Heart right ventricle (tissue), 16 donors: ENCODE measurements around the gene CCDC116. TPM values are rescaled to one million over a fixed set of nuclear protein-coding genes. Genes with fewer than 3 reads are reported as not detected.
"Not testable (repeated sequence)": the region's sequence is repeated elsewhere in the genome, so short reads cannot be mapped to it uniquely, and the experiment has no call there.

Experiments
- ATAC-seq, 8 donors: fragments of 200-7000 bp; cut with Tn5 transposase; one replicate each; pipeline ENCODE4 v1.9.1; 2020; ENCODE audit warnings: mild to moderate bottlenecking in 8 of 8, moderate library complexity in 8 of 8, moderate number of reproducible peaks in 1 of 8
- DNase-seq, 2 donors: peaks; one replicate each; pipeline ENCODE4 v3.0.0-alpha.2; 2020
- H3K27ac ChIP-seq, 10 donors: fragments of 200-600 bp; sonication (generic) in 2 of 10; one replicate each; pipeline versions ENCODE4 v1.5.0 to v1.8.0; 2020 to 2022; ENCODE audit warnings: mild to moderate bottlenecking in 3 of 10
- H3K27me3 ChIP-seq, 7 donors: fragments of 200-600 bp; one replicate each; pipeline ENCODE4 v1.8.0; 2021 to 2022; ENCODE audit warnings: mild to moderate bottlenecking in 2 of 7
- H3K36me3 ChIP-seq, 9 donors: fragments of 200-600 bp; sonication (generic) in 1 of 9; one replicate each; pipeline versions ENCODE4 v1.5.0 to v1.8.0; 2020 to 2022; ENCODE audit warnings: mild to moderate bottlenecking in 2 of 9
- H3K4me1 ChIP-seq, 9 donors: fragments of 200-600 bp; sonication (generic) in 1 of 9; one replicate each; pipeline versions ENCODE4 v1.5.0 to v1.8.0; 2020 to 2022; ENCODE audit warnings: mild to moderate bottlenecking in 4 of 9
- H3K4me3 ChIP-seq, 10 donors: fragments of 200-600 bp; sonication (generic) in 2 of 10; one replicate each; pipeline versions ENCODE4 v1.5.0 to v1.8.0; 2020 to 2022; ENCODE audit warnings: mild to moderate bottlenecking in 7 of 10, moderate library complexity in 2 of 10
- H3K9me3 ChIP-seq, 11 donors: fragments of 200-600 bp in 10 of 11; sonication (generic) in 2 of 11; one replicate each; pipeline versions ENCODE4 v1.5.0 to v1.8.0; 2013 to 2022; ENCODE audit warnings: mild to moderate bottlenecking in 2 of 11, control low read depth in 1 of 11, moderate library complexity in 1 of 11
- WGBS, 2 donors: extraction: QIAGEN DNeasy Blood & Tissue Kit; methylation state at CpG; one replicate each; pipeline ENCODE4 v1.1.7; 2013; ENCODE audit warnings: inconsistent platforms in 1 of 2; 5-methylcytosine and 5-hydroxymethylcytosine counted together
- intact Hi-C, 10 donors: fragments of 100-400 bp; cut with DNase I; formaldehyde crosslinking; loops; one replicate each; pipeline versions ENCODE4 v1.11.1 to v1.14.2; 2022
- polyA plus RNA-seq, 2 donors: library from polyadenylated mRNA; stranded (reverse); fragments of 200-250 nt; gene quantifications; one replicate each; pipeline ENCODE4 v1.2.3, GENCODE V29; 2013
- total RNA-seq, 10 donors: library from RNA; stranded (reverse); fragmentation: NEBNext Ultra II Directional in 3 of 10; extraction: Animal tissue kit (Norgen Biotek cat#: 25700) in 3 of 10; gene quantifications; one replicate each; pipeline versions ENCODE4 v1.2.1 to v1.2.4, GENCODE V29; 2021 to 2023
- TF ChIP-seq, protein P1 (sequence below), 9 donors: fragments of 200-600 bp; sonication (generic) in 2 of 9; IDR thresholded peaks; one replicate each; pipeline versions ENCODE4 v1.5.0 to v1.8.0; 2021 to 2022; ENCODE audit warnings: antibody characterized with exemption in 9 of 9, mild to moderate bottlenecking in 5 of 9, moderate library complexity in 1 of 9
- donor health status: Arrhythmogenic right ventricular cardiomyopathy.
- donor health status: ischemic (EF 13 %, LVEDD 7.1; RV severe dilation, severe dysfunction).
- donor health status: healthy with polysubstance abuse.
- donor health status: DM: no; HTN: yes; CAD: no.
- donor health status: DM: no; HTN: no; CAD: no.
- donor health status: ischemic (EF 25% LVEDD 6.9; RV normal size, moderate dysfunction).
- donor health status: ischemic (EF 25% LVEDD 5.7; RV mildly dilated, moderate dysfunction).
- donor health status: healthy.
- donor health status: DM: yes; HTN: yes; CAD: no.
- donor health status: Ischemic cardiomyopathy.
- donor health status: ischemic (EF 35%, LVEDD 5.7; RV mildly dilated, moderate dysfunction).
- donor health status: nonischemic (EF 11% LVEDD 7.7; RV severe dilation, severe dysfunction).
- donor health status: DM: yes; HTN: yes; CAD: no.
- donor health status: PGD.
- donor health status: ischemic (EF 29% LVEDD 5.4; RV normal size, mild dysfunction).
- donor health status: nonischemic (EF 23%, LVEDD 6.1; RV moderate dilation, normal function).

The CCDC116 gene
- total and polyA plus RNA-seq, 12 donors = 0.11 to 1.2 (median 0.28) TPM; not detected in 4

- no peaks in the 10 kb centered on the region for H3K27me3 ChIP-seq
- H3K27ac ChIP-seq = no peak overlapping the region
- peaks cover 0 to 25% (median 3%) of the 10 kb centered on the region in 9 donors for H3K4me1 ChIP-seq
- H3K9me3 ChIP-seq = no peaks in the 10 kb centered on the region
- H3K4me3 ChIP-seq = no peak overlapping the region
- intact Hi-C loops = loop anchor here in 1 of 10 donors (5.0 kb wide), 1 partner anchor 36 kb away; no protein-coding TSS in a partner anchor
- ATAC-seq (no peak), DNase-seq (no peak)
- TF ChIP-seq, protein P1, sequence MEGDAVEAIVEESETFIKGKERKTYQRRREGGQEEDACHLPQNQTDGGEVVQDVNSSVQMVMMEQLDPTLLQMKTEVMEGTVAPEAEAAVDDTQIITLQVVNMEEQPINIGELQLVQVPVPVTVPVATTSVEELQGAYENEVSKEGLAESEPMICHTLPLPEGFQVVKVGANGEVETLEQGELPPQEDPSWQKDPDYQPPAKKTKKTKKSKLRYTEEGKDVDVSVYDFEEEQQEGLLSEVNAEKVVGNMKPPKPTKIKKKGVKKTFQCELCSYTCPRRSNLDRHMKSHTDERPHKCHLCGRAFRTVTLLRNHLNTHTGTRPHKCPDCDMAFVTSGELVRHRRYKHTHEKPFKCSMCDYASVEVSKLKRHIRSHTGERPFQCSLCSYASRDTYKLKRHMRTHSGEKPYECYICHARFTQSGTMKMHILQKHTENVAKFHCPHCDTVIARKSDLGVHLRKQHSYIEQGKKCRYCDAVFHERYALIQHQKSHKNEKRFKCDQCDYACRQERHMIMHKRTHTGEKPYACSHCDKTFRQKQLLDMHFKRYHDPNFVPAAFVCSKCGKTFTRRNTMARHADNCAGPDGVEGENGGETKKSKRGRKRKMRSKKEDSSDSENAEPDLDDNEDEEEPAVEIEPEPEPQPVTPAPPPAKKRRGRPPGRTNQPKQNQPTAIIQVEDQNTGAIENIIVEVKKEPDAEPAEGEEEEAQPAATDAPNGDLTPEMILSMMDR (IDR thresholded peaks at IDR 0.05) = no peak
- 82 to 90% methylated on average over 7 of the region's 7 CpGs for WGBS, 2 donors
- H3K36me3 ChIP-seq = peaks cover 0 to 78% (median 15%) of the 10 kb centered on the region in 9 donors
These were observed 19.7 kb upstream of the CCDC116 start for GRCh38 chr22:21612858-21613257.

- DNase-seq (no peak), ATAC-seq (no peak)
- intact Hi-C loops = loop anchor here in 1 of 10 donors (5.0 kb wide), 1 partner anchor 36 kb away; no protein-coding TSS in a partner anchor
- peaks cover 0 to 18% (median 0%) of the 10 kb centered on the region in 9 donors for H3K4me1 ChIP-seq
- H3K27ac ChIP-seq = no peak overlapping the region
- H3K36me3 ChIP-seq = peaks cover 0 to 84% (median 15%) of the 10 kb centered on the region in 9 donors
- no peaks in the 10 kb centered on the region for H3K27me3 ChIP-seq
- TF ChIP-seq, protein P1 (IDR thresholded peaks at IDR 0.05) = no peak
- WGBS, 2 donors = 82 to 95% methylated on average over 4 of the region's 4 CpGs
- H3K4me3 ChIP-seq = no peak overlapping the region
- H3K9me3 ChIP-seq = no peaks in the 10 kb centered on the region
These were observed 18.9 kb upstream of the CCDC116 start for GRCh38 chr22:21613553-21614233.

- H3K27ac ChIP-seq = no peak overlapping the region
- no peak for DNase-seq
- WGBS, 2 donors = 78 to 81% methylated on average over 4 of the region's 4 CpGs
- H3K9me3 ChIP-seq = no peaks in the 10 kb centered on the region
- no peak overlapping the region for H3K4me3 ChIP-seq
- TF ChIP-seq, protein P1 (IDR thresholded peaks at IDR 0.05) = no peak
- H3K27me3 ChIP-seq = no peaks in the 10 kb centered on the region
- H3K36me3 ChIP-seq = peaks cover 0 to 72% (median 15%) of the 10 kb centered on the region in 9 donors
- no peak for ATAC-seq
- H3K4me1 ChIP-seq = peaks cover 0 to 16% (median 5%) of the 10 kb centered on the region in 9 donors
- intact Hi-C loops = no loop called here
These were observed 16.8 kb upstream of the CCDC116 start for GRCh38 chr22:21615731-21616130.

DNA sequence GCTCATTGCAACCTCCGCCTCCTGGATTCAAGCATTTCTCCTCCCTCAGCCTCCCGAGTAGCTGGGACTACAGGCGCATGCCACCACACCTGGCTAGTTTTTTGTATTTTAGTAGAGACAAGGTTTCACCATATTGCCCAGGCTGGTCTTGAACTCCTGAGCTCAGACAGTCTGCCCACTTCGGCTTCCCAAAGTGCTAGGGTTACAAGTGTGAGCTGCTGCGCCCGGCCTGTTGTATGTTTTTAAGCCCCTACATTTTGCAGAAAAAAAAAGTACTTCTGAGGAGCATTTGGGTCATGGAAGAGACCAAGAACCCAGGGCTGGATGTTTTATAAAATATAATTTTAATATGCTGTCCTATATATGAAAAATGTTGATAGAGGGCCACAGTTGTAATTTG lies 15.2 kb upstream of the CCDC116 start:
- DNase-seq, H3K27me3 ChIP-seq, H3K9me3 ChIP-seq, H3K4me3 ChIP-seq, ATAC-seq, intact Hi-C loops, H3K27ac ChIP-seq: not testable (repeated sequence)
- 97 to 98% methylated on average over 6 of the region's 6 CpGs for WGBS, 2 donors
- Histone ChIP-seq H3K4me1 (peaks cover 0 to 27% (median 17%) of the 10 kb centered on the region in 9 donors), H3K36me3 (peaks cover 0 to 62% (median 13%) of the 10 kb centered on the region in 9 donors)

GRCh38 chr22:21621025-21621424 lies 11.5 kb upstream of the CCDC116 start:
- ATAC-seq (no peak), DNase-seq (no peak)
- no peaks in the 10 kb centered on the region for H3K9me3 ChIP-seq
- no peak overlapping the region for H3K4me3 ChIP-seq
- WGBS, 2 donors = 88 to 94% methylated on average over 3 of the region's 3 CpGs
- H3K27me3 ChIP-seq = no peaks in the 10 kb centered on the region
- TF ChIP-seq, protein P1 (IDR thresholded peaks at IDR 0.05) = no peak
- intact Hi-C loops = loop anchor here in 3 of 10 donors (5.0 to 10.0 kb wide), 2 partner anchors 46 to 49 kb away; no protein-coding TSS in a partner anchor
- H3K36me3 ChIP-seq = peaks cover 0 to 43% (median 8%) of the 10 kb centered on the region in 9 donors
- H3K4me1 ChIP-seq = peaks cover 0 to 57% (median 46%) of the 10 kb centered on the region in 9 donors
- no peak overlapping the region for H3K27ac ChIP-seq
